ENCODE data around the gene GPX1.
A peak's percentile ranks its signal among the peaks of the same experiment; 100 is the strongest.
"Not testable (repeated sequence)": the region's sequence is repeated elsewhere in the genome, so short reads cannot be mapped to it uniquely, and the experiment has no call there.

The GPX1 gene

GRCh38 chr3:49358217-49358883, at the start of gene GPX1:
GPX1 (minus strand) TSS chr3:49358353; CDS start chr3:49358278, 75 bp downstream.
- DNase-seq: peak; percentile 98

- DNase-seq: peak; percentile 49
Measured at GRCh38 chr3:49406571-49407565, 48.7 kb upstream of the GPX1 start.

- not testable (repeated sequence) for DNase-seq
Measured at GRCh38 chr3:49405570-49405969, 47.4 kb upstream of the GPX1 start.

GRCh38 chr3:49403891-49404290, 45.7 kb upstream of the GPX1 start:
- no peak for DNase-seq

GRCh38 chr3:49401766-49402165, 43.6 kb upstream of the GPX1 start:
- no peak for DNase-seq

DNA sequence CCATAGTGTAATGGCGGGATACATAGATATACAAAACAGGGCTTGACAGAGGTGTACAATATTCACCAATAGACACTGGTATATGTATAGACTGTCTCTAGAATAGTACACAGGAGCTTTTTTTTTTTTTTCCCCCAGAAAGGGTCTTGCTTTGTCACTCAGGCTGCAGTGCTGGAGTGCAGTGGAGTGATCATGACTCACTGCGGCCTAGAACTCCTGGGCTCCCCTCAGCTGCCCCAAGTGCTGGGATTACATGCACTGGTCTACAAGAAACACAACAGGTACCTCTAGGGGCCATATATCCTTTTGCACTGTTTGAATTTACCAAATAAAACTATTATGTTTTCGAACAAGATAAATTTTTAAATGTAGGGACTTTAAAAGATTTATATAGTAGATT, 41.3 kb upstream of the GPX1 start:
- no peak for DNase-seq

DNA sequence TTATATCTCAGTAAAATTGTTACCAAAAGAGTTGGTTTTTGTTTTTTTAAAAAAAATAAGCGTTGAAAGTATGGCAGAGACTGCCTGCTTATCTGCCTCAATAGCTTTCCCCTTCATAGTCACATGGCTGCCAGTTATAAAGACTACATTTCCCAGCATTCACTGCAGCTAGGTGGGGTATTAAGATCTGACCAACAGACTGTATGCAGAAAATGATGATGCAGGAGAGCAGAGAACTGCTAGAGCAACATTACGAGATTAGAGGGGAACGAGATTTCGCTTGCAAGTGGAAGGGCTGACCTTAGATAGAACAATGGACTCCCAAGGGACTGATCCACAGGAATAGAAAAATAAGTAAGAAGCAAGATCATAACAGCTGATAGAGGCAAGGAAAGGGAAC, 39.3 kb upstream of the GPX1 start:
- peak; percentile 88 for DNase-seq

GRCh38 chr3:49391310-49391709, 33.2 kb upstream of the GPX1 start:
- DNase-seq: not testable (repeated sequence)

DNA sequence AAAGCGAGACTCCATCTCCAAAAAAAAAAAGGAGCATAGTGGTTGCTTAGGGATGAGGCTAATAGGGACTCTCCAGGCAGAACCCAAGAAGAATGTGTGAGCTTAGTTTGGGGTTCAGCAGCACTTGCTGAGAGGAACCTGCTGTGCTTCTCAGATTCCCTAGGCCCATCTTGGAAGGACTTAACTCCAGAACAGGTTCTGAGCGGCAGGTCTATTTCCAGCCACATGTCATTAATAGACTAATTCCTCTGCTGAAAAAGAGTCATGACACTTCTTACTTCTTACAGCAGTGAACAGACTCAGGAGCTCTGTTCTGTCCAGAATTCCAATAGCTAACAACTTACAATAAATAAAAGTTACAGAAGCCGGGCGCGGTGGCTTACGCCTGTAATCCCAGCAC, 31.1 kb upstream of the GPX1 start:
- DNase-seq: no peak

DNA sequence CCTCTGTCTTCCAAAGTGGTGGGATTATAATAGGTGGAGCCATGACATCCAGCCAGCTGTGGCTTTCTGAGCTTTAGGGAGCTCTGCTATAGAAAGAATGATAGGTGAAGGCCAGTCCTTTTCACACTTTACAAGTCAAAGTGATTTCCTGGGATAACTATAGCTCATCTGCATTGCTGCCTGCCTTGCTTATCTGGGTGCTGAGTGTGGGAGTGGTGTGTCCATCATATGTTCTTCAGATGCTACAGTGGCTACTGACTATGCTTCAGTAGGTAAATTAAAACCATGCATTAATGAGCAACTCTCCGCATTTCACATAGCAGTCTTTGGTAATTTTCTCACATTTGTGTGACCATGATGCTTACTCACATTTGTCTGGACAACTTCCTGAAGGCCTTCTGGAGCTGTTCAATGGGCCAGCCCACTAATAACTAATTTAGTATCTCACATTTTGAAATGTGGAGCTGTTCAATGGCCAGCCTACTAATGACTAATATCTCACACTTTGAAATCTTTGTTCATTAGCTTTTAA, 30.2 kb upstream of the GPX1 start:
- no peak for DNase-seq

- DNase-seq: no peak
Measured at GRCh38 chr3:49387721-49388120, 29.6 kb upstream of the GPX1 start.

GRCh38 chr3:49386056-49386756, 28.1 kb upstream of the GPX1 start:
- DNase-seq: peak; percentile 54

DNA sequence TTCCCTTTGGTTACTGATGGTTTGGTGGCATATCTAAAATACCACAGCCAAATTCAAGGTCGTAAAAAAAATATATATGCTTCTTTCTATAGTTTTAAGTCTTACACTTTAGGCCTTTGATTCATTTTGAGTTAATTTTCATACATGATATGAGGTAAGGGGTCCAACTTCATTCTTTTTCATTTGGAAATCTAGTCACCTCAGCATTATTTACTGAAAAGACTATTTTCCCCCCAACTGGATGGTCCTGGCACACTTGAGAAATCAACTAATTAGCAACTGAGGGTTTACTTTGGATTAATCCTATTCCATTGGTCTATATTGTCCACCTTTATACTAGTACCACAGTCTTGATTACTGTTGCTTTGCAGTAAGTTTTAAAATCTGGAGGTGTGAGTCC, 27.5 kb upstream of the GPX1 start:
- no peak for DNase-seq

DNA sequence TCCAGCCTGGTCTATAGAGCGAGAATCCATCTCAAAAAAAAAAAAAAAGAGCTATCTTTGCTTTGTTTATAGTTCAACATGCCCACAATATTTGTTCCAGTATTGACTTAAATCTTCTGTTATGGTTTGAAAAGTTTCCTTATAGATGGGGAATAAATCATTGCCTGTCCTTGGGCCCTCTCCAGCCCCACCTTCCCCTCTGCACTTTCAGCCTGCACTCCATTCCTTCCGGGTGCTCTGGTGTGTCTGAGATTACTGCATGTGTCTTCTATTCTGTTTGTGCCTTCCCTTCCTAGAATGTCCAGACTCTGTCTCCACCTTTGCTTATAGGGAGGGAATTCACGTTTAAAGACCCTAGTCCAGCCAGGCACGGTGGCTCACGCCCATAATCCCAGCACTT, 25.2 kb upstream of the GPX1 start:
- no peak for DNase-seq

DNA sequence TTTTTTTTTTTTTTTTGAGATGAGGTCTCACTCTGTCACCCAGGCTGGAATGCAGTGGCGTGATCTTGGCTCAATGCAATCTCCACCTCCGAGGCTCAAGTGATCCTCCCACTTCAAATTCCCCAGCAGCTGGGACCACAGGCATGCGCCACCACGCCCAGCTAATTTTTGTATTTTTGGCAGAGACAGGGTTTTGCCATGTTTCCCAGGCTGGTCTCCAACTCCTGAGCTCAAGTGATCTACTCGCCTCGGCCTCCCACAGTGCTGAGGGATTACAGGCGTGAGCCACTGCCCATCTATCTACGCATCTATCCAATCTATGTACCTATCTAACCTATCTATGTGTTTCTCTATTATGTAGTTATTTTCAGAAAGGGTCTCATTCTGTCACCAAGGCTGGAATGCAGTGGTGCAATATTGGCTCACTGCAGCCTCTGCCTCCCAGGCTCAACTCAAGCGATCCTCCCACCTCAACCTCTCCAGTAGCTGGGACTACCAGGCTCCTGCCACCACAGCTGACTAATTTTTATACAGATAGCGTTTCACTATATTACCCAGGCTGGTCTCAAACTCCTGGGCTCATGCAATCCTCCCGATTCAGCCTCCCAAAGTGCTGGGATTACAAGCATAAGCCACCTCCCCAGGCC, 20.2 kb upstream of the GPX1 start:
- no peak for DNase-seq

DNA sequence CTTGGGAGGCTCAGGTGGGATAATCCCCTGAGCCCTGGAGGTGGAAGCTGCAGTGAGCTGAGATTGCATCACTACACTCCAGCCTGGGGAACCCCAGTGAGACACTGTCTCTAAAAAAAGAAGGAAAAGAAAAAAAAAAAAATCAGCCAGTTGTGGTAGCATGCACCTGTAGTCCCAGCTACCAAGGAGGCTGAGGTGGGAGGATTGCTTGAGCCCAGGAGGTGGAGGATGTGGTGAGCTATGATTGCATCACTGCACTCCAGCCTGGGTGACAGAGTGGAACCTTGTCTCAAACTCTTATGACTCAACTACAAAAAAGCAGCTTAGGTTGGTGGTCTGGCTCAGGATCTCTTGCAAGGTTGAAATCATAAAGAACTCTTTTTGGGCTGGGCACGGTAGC, 19.3 kb upstream of the GPX1 start:
- peak; percentile 23 for DNase-seq

GRCh38 chr3:49371946-49372345, 13.8 kb upstream of the GPX1 start:
- DNase-seq: no peak

DNA sequence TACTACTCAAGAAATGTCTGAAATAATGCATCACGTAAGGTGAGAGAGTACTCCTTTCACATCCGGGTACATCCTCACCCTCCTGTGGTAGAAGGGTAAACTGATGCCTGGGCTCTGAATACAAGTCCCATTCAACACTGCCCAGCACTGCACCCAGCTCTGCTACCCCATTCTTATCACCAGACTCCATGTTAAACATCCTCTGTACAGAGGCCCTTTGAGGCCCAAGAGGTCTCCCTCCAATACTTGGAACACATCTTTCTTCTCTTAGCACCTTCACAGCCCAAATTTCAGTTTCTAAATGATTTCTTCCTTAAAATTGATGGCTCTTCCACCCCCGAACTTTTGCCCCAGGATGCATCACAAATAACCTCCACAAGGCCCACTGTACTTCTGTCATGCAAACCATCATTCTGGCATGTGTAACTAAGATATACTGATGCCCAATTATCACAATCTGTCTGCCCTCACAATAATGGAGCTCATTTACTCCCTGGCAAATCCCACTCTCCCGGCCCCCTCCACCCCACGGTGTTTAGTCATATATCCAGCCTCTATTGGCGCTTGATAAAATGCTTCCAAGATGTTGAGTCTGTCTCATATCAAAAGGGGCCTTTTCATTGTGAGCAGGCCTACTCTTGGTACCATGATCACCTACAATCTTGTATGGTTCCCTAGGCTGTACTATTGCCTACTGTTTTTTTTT, 12.6 kb upstream of the GPX1 start:
- DNase-seq: no peak

DNA sequence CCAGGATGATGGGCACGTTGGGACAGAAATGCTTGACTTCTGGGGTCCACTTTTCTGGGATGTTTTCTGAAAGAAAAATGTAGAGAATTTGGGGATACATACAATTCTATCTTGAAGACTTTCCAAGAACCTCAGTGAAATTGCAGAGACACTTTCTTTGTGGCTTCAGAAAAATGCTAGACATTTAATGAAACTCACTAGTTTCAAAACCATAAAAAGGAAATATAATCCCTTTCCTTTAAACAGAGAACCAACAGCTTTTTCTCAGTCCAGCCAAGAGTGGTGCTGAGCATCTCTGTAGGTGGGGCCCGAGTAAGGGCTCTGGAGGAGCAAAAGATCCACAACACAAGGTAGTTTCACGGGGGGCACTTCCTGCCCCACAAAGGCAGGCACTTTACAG, 4.4 kb upstream of the GPX1 start:
- no peak for DNase-seq

GRCh38 chr3:49359623-49360022, 1.5 kb upstream of the GPX1 start:
- peak; percentile 66 for DNase-seq

DNA sequence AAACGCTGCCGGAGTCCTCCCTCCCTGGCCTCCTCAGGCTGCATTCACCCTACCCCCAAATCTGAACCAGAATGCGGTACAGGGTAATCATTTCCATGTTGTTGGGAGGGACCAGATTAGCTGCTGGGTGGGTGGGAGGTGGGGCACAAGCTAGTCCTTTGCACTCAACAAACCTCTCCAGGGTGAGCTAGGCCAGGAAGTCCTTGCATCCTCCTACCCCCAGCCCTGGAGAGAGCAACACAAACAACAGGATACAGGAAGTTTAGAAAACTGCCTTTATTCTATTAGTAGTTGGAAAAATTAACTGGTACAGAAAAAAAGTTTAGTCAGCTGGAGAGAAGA, 702 bp upstream of the GPX1 start:
- DNase-seq: no peak
